Adrenal gland (tissue), 12 donors: ENCODE results near the gene WLS. TPM values are rescaled to one million over a fixed set of nuclear protein-coding genes. Genes with fewer than 3 reads are reported as not detected.

ENCODE experiments used
- DNase-seq, 7 donors: peaks; one replicate each; pipeline ENCODE4 v3.0.0-alpha.2; 2019 to 2020
- H3K27ac ChIP-seq, 5 donors: fragments of 200-600 bp; sonication (generic) in 4 of 5; 1 replicate in 3 of 5; 2 replicates in 2 of 5; pipeline versions ENCODE4 v1.5.1 to v1.8.0; 2016 to 2020; ENCODE audit warnings: mild to moderate bottlenecking in 1 of 5
- H3K27me3 ChIP-seq: fragments of 200-600 bp; 2 replicates; pipeline ENCODE4 v1.8.0; 2021
- H3K36me3 ChIP-seq, 2 donors: fragments of 200-600 bp; replicated peaks in 1 of 2; 1 replicate in 1 of 2; 2 replicates in 1 of 2; pipeline versions ENCODE4 v1.5.1 to v1.8.0; 2018 to 2022
- H3K4me1 ChIP-seq, 2 donors: fragments of 200-600 bp; replicated peaks in 1 of 2; 1 replicate in 1 of 2; 2 replicates in 1 of 2; pipeline versions ENCODE4 v1.5.1 to v1.8.0; 2018 to 2021
- H3K4me3 ChIP-seq, 4 donors: fragments of 200-600 bp; sonication (generic) in 3 of 4; one replicate each; pipeline ENCODE4 v1.5.1; 2016 to 2018
- H3K9me3 ChIP-seq, 3 donors: fragments of 200-600 bp; sonication (generic) in 1 of 3; replicated peaks in 1 of 3; 1 replicate in 2 of 3; 2 replicates in 1 of 3; pipeline versions ENCODE4 v1.5.1 to v1.8.0; 2016 to 2021
- CTCF ChIP-seq, 6 experiments: fragments of 450-650 bp in 4 of 6; fragments of 200-600 bp in 2 of 6; sonication (generic) in 1 of 6; IDR thresholded peaks; 1 replicate in 5 of 6; 2 replicates in 1 of 6; pipeline versions ENCODE4 v1.5.1 to v1.8.0; 2016 to 2021; ENCODE audit warnings: antibody characterized with exemption in 6 of 6, mild to moderate bottlenecking in 2 of 6, moderate library complexity in 1 of 6
- POLR2A ChIP-seq, 2 donors: fragments of 450-650 bp; IDR thresholded peaks; one replicate each; pipeline ENCODE4 v1.6.1; 2017; ENCODE audit warnings: antibody characterized with exemption in 2 of 2, mild to moderate bottlenecking in 2 of 2, moderate library complexity in 1 of 2
- WGBS, 4 donors: extraction: QIAGEN DNeasy Blood & Tissue Kit in 2 of 4; methylation state at CpG; one replicate each; pipeline versions ENCODE4 v1.1.5 to v1.1.7; 2013 to 2017; 5-methylcytosine and 5-hydroxymethylcytosine counted together
- intact Hi-C, 2 donors: fragments of 100-400 bp; cut with DNase I; formaldehyde crosslinking; loops; one replicate each; pipeline versions ENCODE4 v1.14.1 to v1.15.0; 2022 to 2023
- polyA plus RNA-seq, 3 donors: library from polyadenylated mRNA; stranded (reverse); fragments of 200-250 nt in 2 of 3; fragments of 350-450 nt in 1 of 3; fragmentation: Illumina TruSeq in 1 of 3; extraction: RNeasy Lipid Tissue Mini Kit (QIAGEN cat#74804) in 1 of 3; gene quantifications; one replicate each; pipeline ENCODE4 v1.2.3, GENCODE V29; 2013 to 2014
- total RNA-seq, 9 donors: library from RNA; depleted of rRNA in 4 of 9; stranded (reverse); fragments of >200 nt in 4 of 9; fragments of 120-200 nt in 1 of 9; fragmentation: NEBNext Ultra II Directional in 1 of 9; extraction: Animal tissue kit (Norgen Biotek cat#: 25700) in 1 of 9; gene quantifications; one replicate each; pipeline versions ENCODE4 v1.1.0 to v1.2.4, GENCODE V29; 2013 to 2023
- donor health status: healthy with polysubstance abuse.
- donor health status: Bipolar disorder and iron deficiency.
- donor health status: DM: yes; HTN: yes; CAD: no.
- donor health status: DM: no; HTN: no; CAD: no.
- donor health status: DM: no; HTN: no; CAD: no.
- donor health status: DM: yes; HTN: yes; CAD: no.

Gene WLS
- total and polyA plus RNA-seq, 12 donors: 28.7 to 114 (median 59.5) TPM

GRCh38 chr1:68197461-68197860, 34.9 kb downstream of the WLS start:
- H3K27me3 ChIP-seq: no peaks in the 10 kb centered on the region
- H3K4me3 ChIP-seq: no peak overlapping the region
- no peak overlapping the region for H3K27ac ChIP-seq
- H3K9me3 ChIP-seq: no peaks in the 10 kb centered on the region
- no peaks in the 10 kb centered on the region for H3K36me3 ChIP-seq
- no peaks in the 10 kb centered on the region for H3K4me1 ChIP-seq
- WGBS, 4 donors: 84 to 88% (median 87%) methylated on average over 2 of the region's 2 CpGs
- intact Hi-C loops: no loop called here
- no peak for TF ChIP-seq CTCF (IDR thresholded peaks at IDR 0.05)
- no peak for TF ChIP-seq POLR2A (IDR thresholded peaks at IDR 0.05)
- DNase-seq: no peak

- 51 to 76% (median 62%) methylated on average over 3 of the region's 3 CpGs for WGBS, 4 donors
- Histone ChIP-seq H3K4me1 (no peaks in the 10 kb centered on the region), H3K27me3 (no peaks in the 10 kb centered on the region), H3K27ac (no peak overlapping the region), H3K9me3 (no peaks in the 10 kb centered on the region), H3K36me3 (no peaks in the 10 kb centered on the region), H3K4me3 (no peak overlapping the region)
- intact Hi-C loops: no loop called here
- no peak for DNase-seq
- TF ChIP-seq CTCF (IDR thresholded peaks at IDR 0.05): no peak
- TF ChIP-seq POLR2A (IDR thresholded peaks at IDR 0.05): no peak
Measured at GRCh38 chr1:68196676-68197075, 35.6 kb downstream of the WLS start.

- Histone ChIP-seq H3K9me3 (no peaks in the 10 kb centered on the region), H3K36me3 (no peaks in the 10 kb centered on the region), H3K4me3 (no peak overlapping the region), H3K4me1 (no peaks in the 10 kb centered on the region), H3K27ac (no peak overlapping the region), H3K27me3 (no peaks in the 10 kb centered on the region)
- no peak for TF ChIP-seq CTCF (IDR thresholded peaks at IDR 0.05)
- TF ChIP-seq POLR2A (IDR thresholded peaks at IDR 0.05): no peak
- intact Hi-C loops: no loop called here
- 92 to 98% (median 96%) methylated on average over 2 of the region's 2 CpGs for WGBS, 4 donors
- DNase-seq: no peak
Measured at GRCh38 chr1:68191717-68192116, 40.6 kb downstream of the WLS start.

- Histone ChIP-seq H3K4me1 (no peaks in the 10 kb centered on the region), H3K27ac (no peak overlapping the region), H3K27me3 (no peaks in the 10 kb centered on the region), H3K36me3 (no peaks in the 10 kb centered on the region), H3K9me3 (no peaks in the 10 kb centered on the region), H3K4me3 (no peak overlapping the region)
- 55 to 61% (median 58%) methylated on average over 4 of the region's 4 CpGs for WGBS, 4 donors
- intact Hi-C loops: no loop called here
- no peak for TF ChIP-seq CTCF (IDR thresholded peaks at IDR 0.05)
- no peak for TF ChIP-seq POLR2A (IDR thresholded peaks at IDR 0.05)
- no peak for DNase-seq
Measured at GRCh38 chr1:68188644-68189340, 43.5 kb downstream of the WLS start.
